K562 (cell line): Measurements from ENCODE around the gene SKAP1. TPM values are rescaled to one million over a fixed set of nuclear protein-coding genes. Genes with fewer than 3 reads are reported as not detected.
"Not testable (repeated sequence)": the region's sequence is repeated elsewhere in the genome, so short reads cannot be mapped to it uniquely, and the experiment has no call there.

Source experiments
- ATAC-seq: fragments of 200-7000 bp; cut with Tn5 transposase; 3 replicates; pipeline ENCODE4 v1.9.1; 2020; ENCODE audit warnings: moderate library complexity
- BruUV-seq: library from RNA; stranded (reverse); fragments of 400-500 nt; replicated peaks from 2 replicates; lab custom pipeline; 2021; lab: Mats Ljungman, UMichigan
- CTCF ChIA-PET: fragments of 300-600 bp; formaldehyde crosslinking; extraction: SDS; loops from one replicate; lab custom pipeline; 2021; ENCODE audit warnings: low intra/inter-chr PET ratio; lab: Yijun Ruan, JAX
- POLR2A ChIA-PET: fragments of 300-600, 350-650 bp; sonication (Branson Sonifier 250); formaldehyde crosslinking; extraction: SDS; loops from one replicate; lab custom pipeline; 2021; ENCODE audit warnings: antibody characterized with exemption, inconsistent platforms; lab: Yijun Ruan, JAX
- DNase-seq, 4 experiments: peaks; one replicate each; pipeline versions ENCODE4 v3.0.0 to v3.0.0-alpha.2; 2011 to 2018; ENCODE audit warnings: low spot score in 3 of 4, mixed read lengths in 3 of 4; ENCODE audit errors: extremely low read depth in 1 of 4
- FAIRE-seq: peaks from 2 replicates; lab custom pipeline; 2011; peaks lifted over from hg19 to GRCh38; lab: Jason Lieb, UNC
- H2AFZ ChIP-seq: 2 replicates; pipeline ENCODE4 v1.6.0; 2011; ENCODE audit warnings: low read depth, low read length, control low read depth, inconsistent platforms
- H3K27ac ChIP-seq: fragments of 200-600 bp; 3 replicates; pipeline ENCODE4 v1.8.0; 2011; ENCODE audit warnings: low read depth, mild to moderate bottlenecking, control low read depth, inconsistent platforms, low read length, moderate library complexity, mixed read lengths; ENCODE audit errors: extremely low read depth
- H3K27me3 ChIP-seq, 2 experiments: fragments of 300-600 bp in 1 of 2; 2 replicates in 1 of 2; 3 replicates in 1 of 2; pipeline versions ENCODE4 v1.6.0 to v1.8.0; 2011; ENCODE audit warnings: inconsistent platforms in 2 of 2, low read length in 2 of 2, mild to moderate bottlenecking in 1 of 2, mixed read lengths in 1 of 2, moderate library complexity in 1 of 2; ENCODE audit not compliant: control insufficient read depth in 2 of 2, insufficient read depth in 2 of 2
- H3K36me3 ChIP-seq: fragments of 300-600 bp; 3 replicates; pipeline ENCODE4 v1.8.0; 2011; ENCODE audit warnings: mild to moderate bottlenecking, low read length, inconsistent platforms; ENCODE audit not compliant: control insufficient read depth, insufficient read depth
- H3K4me1 ChIP-seq, 2 experiments: fragments of 200-600 bp in 1 of 2; replicated peaks in 1 of 2; 2 replicates in 1 of 2; 3 replicates in 1 of 2; pipeline versions ENCODE4 v1.5.1 to v1.8.0; 2011; ENCODE audit warnings: inconsistent platforms in 2 of 2, low read length in 2 of 2, mild to moderate bottlenecking in 1 of 2, mixed read lengths in 1 of 2, moderate library complexity in 1 of 2; ENCODE audit not compliant: control insufficient read depth in 2 of 2, insufficient read depth in 2 of 2
- H3K4me2 ChIP-seq: 2 replicates; pipeline ENCODE4 v1.6.1; 2011; ENCODE audit warnings: low read length, control low read depth, inconsistent platforms, mixed read lengths; ENCODE audit not compliant: insufficient read depth
- H3K4me3 ChIP-seq: fragments of 200-600 bp; sonication (generic), shearing (Covaris generic); 2 replicates; pipeline ENCODE4 v1.5.1; 2016; ENCODE audit warnings: control low read depth, inconsistent platforms
- H3K79me2 ChIP-seq: fragments of 200-600 bp; 3 replicates; pipeline ENCODE4 v1.8.0; 2011; ENCODE audit warnings: low read length, inconsistent platforms; ENCODE audit not compliant: control insufficient read depth, insufficient read depth
- H3K9ac ChIP-seq, 2 experiments: 2 replicates each; pipeline versions ENCODE4 v1.6.0 to v1.6.1; 2011; ENCODE audit warnings: low read depth in 2 of 2, low read length in 2 of 2, control low read depth in 1 of 2, inconsistent platforms in 1 of 2, mild to moderate bottlenecking in 1 of 2, mixed read lengths in 1 of 2; ENCODE audit not compliant: insufficient read depth in 1 of 2
- H3K9me1 ChIP-seq: one replicate; pipeline ENCODE4 v1.6.0; 2011; ENCODE audit warnings: inconsistent platforms, mild to moderate bottlenecking, low read length, moderate library complexity; ENCODE audit not compliant: control insufficient read depth, insufficient read depth
- H3K9me3 ChIP-seq: replicated peaks from 2 replicates; pipeline ENCODE4 v1.5.1; 2011; ENCODE audit warnings: low read depth, low read length, inconsistent platforms; ENCODE audit not compliant: control insufficient read depth, insufficient read depth
- H4K20me1 ChIP-seq: replicated peaks from 2 replicates; pipeline ENCODE4 v1.6.1; 2011; ENCODE audit warnings: low read length, inconsistent platforms, mixed read lengths; ENCODE audit not compliant: control insufficient read depth, insufficient read depth
- POLR2B ChIP-seq: fragments of 450-650 bp; IDR thresholded peaks from 2 replicates; pipeline ENCODE4 v1.6.1; 2018; ENCODE audit warnings: low read depth; ENCODE audit not compliant: partially characterized antibody
- PRPF4 ChIP-seq: fragments of 200-400 bp; formaldehyde crosslinking; IDR thresholded peaks from one replicate; pipeline ENCODE4 v1.6.1; 2017; ENCODE audit warnings: low read length, low read depth, mild to moderate bottlenecking; ENCODE audit not compliant: insufficient read depth, poor library complexity, severe bottlenecking
- ZBTB26 ChIP-seq: fragments of 450-650 bp; formaldehyde crosslinking; IDR thresholded peaks from 2 replicates; pipeline ENCODE4 v1.4.0; 2022; ENCODE audit warnings: missing genetic modification characterization
- WGBS: fragments of 100-300 bp; shearing (Covaris generic); methylation state at CpG from one replicate; pipeline ENCODE4 v1.1.6; 2016; ENCODE audit warnings: low coverage, mixed read lengths; ENCODE audit not compliant: insufficient coverage; ENCODE audit errors: missing lambda C conversion rate; 5-methylcytosine and 5-hydroxymethylcytosine counted together
- in situ Hi-C: fragments of 300-500 bp; cut with MboI; formaldehyde crosslinking; loops from 4 replicates; pipeline ENCODE4 v1.15.0; 2018; ENCODE audit warnings: inconsistent platforms, mixed read lengths
- intact Hi-C: fragments of 100-400 bp; cut with micrococcal nuclease; formaldehyde crosslinking; loops from 2 replicates; pipeline ENCODE4 v1.14.2; 2022
- polyA plus RNA-seq, 8 experiments: library from polyadenylated mRNA; depleted of rRNA in 4 of 8; stranded (reverse) in 5 of 8; unstranded in 3 of 8; fragments of >200 nt; fragmentation: Nextera tagmentation in 2 of 8; fragmentation: Illumina TruSeq in 1 of 8; extraction: Ambion mirVana in 2 of 8; extraction: Trizol in 1 of 8; gene quantifications; 2 replicates each; pipeline versions ENCODE4 v1.2.1 to v1.2.3, GENCODE V29; 2011 to 2014; ENCODE audit warnings: inconsistent platforms in 1 of 8, missing spikeins in 1 of 8
- total RNA-seq, 7 experiments: library from RNA; depleted of rRNA in 6 of 7; stranded (reverse); fragments of >200 nt in 6 of 7; fragmentation: Illumina TruSeq in 2 of 7; extraction: Trizol in 2 of 7; gene quantifications; 2 replicates each; pipeline versions ENCODE4 v1.2.1 to v1.2.3, GENCODE V29; 2011 to 2021; ENCODE audit warnings: low replicate concordance in 1 of 7

SKAP1 gene
- total and polyA plus RNA-seq, 9 of the 15 experiments (the other 6 are each of a cell fraction or from before 2014, with no cell fraction given): 0.06 to 0.80 (median 0.10) TPM; not detected in 4

DNA sequence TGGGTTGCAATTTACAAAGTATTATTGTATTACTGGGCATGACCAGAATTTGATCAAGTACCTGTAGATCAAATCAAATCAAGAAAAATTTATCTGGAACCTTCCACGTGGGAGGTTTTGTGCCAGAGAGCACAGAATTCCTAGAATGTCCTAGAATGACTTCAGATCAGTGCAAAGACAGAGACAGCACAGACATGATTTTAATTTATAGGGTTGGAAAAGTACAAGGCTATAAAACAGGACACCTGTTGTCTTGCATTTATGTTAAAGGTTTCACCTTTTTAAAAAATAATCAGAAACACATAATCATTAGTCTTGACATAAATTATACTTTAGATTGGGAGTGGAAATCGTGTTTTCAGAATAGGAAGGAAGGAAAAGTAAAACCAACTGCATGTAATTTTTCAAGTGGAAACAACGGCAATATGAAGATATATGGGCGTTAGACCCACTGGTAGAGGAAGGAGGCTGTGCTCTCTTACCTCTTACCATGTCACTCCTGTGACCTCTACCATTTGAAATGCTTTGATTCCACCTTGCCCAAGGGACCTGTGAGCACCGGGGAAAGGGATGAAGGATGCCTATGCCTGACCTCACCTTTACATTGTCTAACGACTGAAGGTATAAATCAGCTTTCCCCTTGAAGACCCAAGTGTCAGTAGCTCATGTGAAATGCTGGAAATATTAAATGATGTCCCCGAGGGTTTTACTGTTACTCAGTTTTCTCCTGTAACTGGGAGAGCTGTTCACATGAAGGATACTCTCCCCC, 222.1 kb downstream of the SKAP1 start (continued):
- TF ChIP-seq POLR2B (no peak), ZBTB26 (CRISPR knock-in tag) (no peak), PRPF4 (no peak)
- TF ChIP-seq, all 486 proteins: peak for 0

DNA sequence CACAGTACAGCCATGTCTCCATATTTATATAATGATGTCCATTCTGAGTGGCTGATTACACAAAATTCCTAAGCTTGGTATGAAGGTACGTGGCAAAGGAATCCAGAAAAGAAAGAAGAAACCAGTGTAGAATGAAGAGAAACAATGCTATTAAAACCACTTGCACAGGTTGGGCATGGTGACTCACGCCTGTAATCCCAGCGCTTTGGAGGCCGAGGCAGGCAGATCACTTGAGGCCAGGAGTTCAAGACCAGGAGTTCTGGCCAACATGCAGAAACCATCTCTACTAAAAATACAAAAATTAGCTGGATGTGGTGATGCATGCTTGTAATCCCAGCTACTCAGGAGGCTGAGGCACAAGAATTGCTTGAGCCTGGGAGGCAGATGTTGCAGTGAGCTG, 223.0 kb downstream of the SKAP1 start:
- H3K36me3 ChIP-seq, H3K27me3 ChIP-seq, in situ Hi-C loops, H3K4me1 ChIP-seq, POLR2A ChIA-PET, ATAC-seq, H3K27ac ChIP-seq, intact Hi-C loops, H3K9me3 ChIP-seq, H4K20me1 ChIP-seq, H2AFZ ChIP-seq, FAIRE-seq, DNase-seq, BruUV-seq, H3K79me2 ChIP-seq, H3K4me2 ChIP-seq, H3K4me3 ChIP-seq, H3K9me1 ChIP-seq, CTCF ChIA-PET, H3K9ac ChIP-seq: not testable (repeated sequence)
- WGBS: 13% methylated on average over 4 of the region's 4 CpGs
